OCI-LY3 (cell line): ENCODE results near the gene LMO7.

ENCODE experiments used
- CTCF ChIP-seq: fragments of 200-600, 300-600 bp; sonication (generic); IDR thresholded peaks from 2 replicates; pipeline ENCODE4 v1.5.1; 2014; ENCODE audit warnings: antibody characterized with exemption, low read length, low read depth
- EZH2phosphoT487 ChIP-seq: fragments of 200-600 bp; shearing (Covaris generic); IDR thresholded peaks from 2 replicates; pipeline ENCODE4 v1.6.1; 2018; ENCODE audit warnings: antibody characterized with exemption, mixed run types, low read depth

- TF ChIP-seq EZH2phosphoT487 (no peak), CTCF (no peak)
Observed at GRCh38 chr13:75830842-75831241, 194.7 kb downstream of the LMO7 start.
